ENCODE measurements around the gene PANX2. TPM values are rescaled to one million over a fixed set of nuclear protein-coding genes. Genes with fewer than 3 reads are reported as not detected.

Gene PANX2
- total and polyA plus RNA-seq, 9 of the 15 experiments (the other 6 are each of a cell fraction or from before 2014, with no cell fraction given): 0.01 to 3.9 (median 0.67) TPM; not detected in 1

GRCh38 chr22:50138041-50138440 is 32.5 kb upstream of the PANX2 start:
- no peak overlapping the region for H3K4me3 ChIP-seq
- no peaks in the 10 kb centered on the region for H3K79me2 ChIP-seq (ENCODE audit: control insufficient read depth, insufficient read depth, low read length)
- no peaks in the 10 kb centered on the region for H3K9me1 ChIP-seq (ENCODE audit: control insufficient read depth, insufficient read depth, low read length)
- intact Hi-C loops (cut with micrococcal nuclease): no loop called here
- no peaks in the 10 kb centered on the region for H3K36me3 ChIP-seq (ENCODE audit: control insufficient read depth, insufficient read depth, low read length)
- POLR2A ChIA-PET: no interaction called here
- no peak overlapping the region for H2AFZ ChIP-seq (ENCODE audit: low read depth, low read length)
- no peak for FAIRE-seq
- H3K27ac ChIP-seq (ENCODE audit: extremely low read depth, low read depth, low read length): no peak overlapping the region
- no peak for TF ChIP-seq CTCF (IDR thresholded peaks at IDR 0.05 in 2 of 3, conservative IDR thresholded peaks at IDR 0.05 in 1 of 3; ENCODE audit: insufficient read depth in 2 of 3, low read depth in 1 of 3, low read length in 3 of 3)
- TF ChIP-seq XRCC4 (IDR thresholded peaks at IDR 0.05; ENCODE audit: extremely low read depth, insufficient read depth, insufficient read length): no peak
- TF ChIP-seq EHMT2 (IDR thresholded peaks at IDR 0.05): no peak
- no peak for TF ChIP-seq SMARCA5 (IDR thresholded peaks at IDR 0.05)
- no peak for TF ChIP-seq POLR2G (IDR thresholded peaks at IDR 0.05; ENCODE audit: low read depth, low read length)
- no peak for TF ChIP-seq MED1 (CRISPR knock-in tag; IDR thresholded peaks at IDR 0.05; ENCODE audit: borderline replicate concordance)
- TF ChIP-seq RREB1 (CRISPR knock-in tag; IDR thresholded peaks at IDR 0.05): no peak
- no peak for TF ChIP-seq FOXJ3 (CRISPR knock-in tag; IDR thresholded peaks at IDR 0.05)
- no peak for TF ChIP-seq SAP30 (IDR thresholded peaks at IDR 0.05; ENCODE audit: borderline replicate concordance, insufficient read depth, low read depth, low read length, poor library complexity, severe bottlenecking)
- TF ChIP-seq POLR3A (IDR thresholded peaks at IDR 0.05; ENCODE audit: borderline replicate concordance, extremely low read depth, insufficient read depth, insufficient read length): no peak
- TF ChIP-seq EP400 (IDR thresholded peaks at IDR 0.05): no peak
- TF ChIP-seq ZNF785 (CRISPR knock-in tag; IDR thresholded peaks at IDR 0.05): no peak
- TF ChIP-seq TAF1 (IDR thresholded peaks at IDR 0.05; ENCODE audit: control insufficient read depth, extremely low read depth, insufficient read depth, low read length, severe bottlenecking): no peak
- no peak for TF ChIP-seq NFIX (CRISPR knock-in tag; IDR thresholded peaks at IDR 0.05; ENCODE audit: low read depth)
- BruUV-seq (replicated peaks): no TSS peak
- no peak for DNase-seq (ENCODE audit: extremely low read depth in 1 of 4, low spot score in 3 of 4)
- H3K27me3 ChIP-seq (ENCODE audit: control insufficient read depth in 2 of 2, insufficient read depth in 2 of 2, low read length in 2 of 2): no peaks in the 10 kb centered on the region
- no peak overlapping the region for H3K4me2 ChIP-seq (ENCODE audit: insufficient read depth, low read length)
- peaks cover 4 to 11% of the 10 kb centered on the region in 2 experiments; a peak in 3 of 5 replicates for H3K4me1 ChIP-seq (replicated peaks in 1 of 2; ENCODE audit: control insufficient read depth in 2 of 2, insufficient read depth in 2 of 2, low read length in 2 of 2)
- no peaks in the 10 kb centered on the region for H4K20me1 ChIP-seq (replicated peaks; ENCODE audit: control insufficient read depth, insufficient read depth, low read length)
- CTCF ChIA-PET (ENCODE audit: low intra/inter-chr PET ratio): no interaction called here
- H3K9ac ChIP-seq (ENCODE audit: insufficient read depth in 1 of 2, low read depth in 2 of 2, low read length in 2 of 2): no peak overlapping the region
- ATAC-seq: no peak
- no peaks in the 10 kb centered on the region for H3K9me3 ChIP-seq (replicated peaks; ENCODE audit: control insufficient read depth, insufficient read depth, low read depth, low read length)
- in situ Hi-C loops (cut with MboI): no loop called here
- WGBS (ENCODE audit: insufficient coverage, low coverage, missing lambda C conversion rate): 78% methylated on average over 4 of the region's 4 CpGs
